Heart left ventricle (tissue), 13 donors: ENCODE results near the gene SLCO3A1.

Source experiments
- POLR2A ChIP-seq, 2 donors: fragments of 450-650 bp; IDR thresholded peaks; one replicate each; pipeline ENCODE4 v1.6.1; 2017; ENCODE audit warnings: antibody characterized with exemption in 2 of 2, mild to moderate bottlenecking in 2 of 2, moderate library complexity in 2 of 2
- TF ChIP-seq, protein P1 (sequence below), 12 donors: fragments of 200-600 bp; sonication (generic) in 4 of 12; IDR thresholded peaks; one replicate each; pipeline versions ENCODE4 v1.5.0 to v1.8.0; 2018 to 2022; ENCODE audit warnings: antibody characterized with exemption in 12 of 12, mild to moderate bottlenecking in 5 of 12
- donor health status: ischemic (EF 13 %, LVEDD 7.1; RV severe dilation, severe dysfunction).
- donor health status: DM: no; HTN: yes; CAD: no.
- donor health status: DM: no; HTN: no; CAD: no.
- donor health status: ischemic (EF 25% LVEDD 6.9; RV normal size, moderate dysfunction).
- donor health status: ischemic (EF 25% LVEDD 5.7; RV mildly dilated, moderate dysfunction).
- donor health status: ischemic (EF 35%, LVEDD 5.7; RV mildly dilated, moderate dysfunction).
- donor health status: nonischemic (EF 11% LVEDD 7.7; RV severe dilation, severe dysfunction).
- donor health status: DM: yes; HTN: yes; CAD: no.
- donor health status: PGD.
- donor health status: ischemic (EF 29% LVEDD 5.4; RV normal size, mild dysfunction).
- donor health status: nonischemic (EF 23%, LVEDD 6.1; RV moderate dilation, normal function).

DNA sequence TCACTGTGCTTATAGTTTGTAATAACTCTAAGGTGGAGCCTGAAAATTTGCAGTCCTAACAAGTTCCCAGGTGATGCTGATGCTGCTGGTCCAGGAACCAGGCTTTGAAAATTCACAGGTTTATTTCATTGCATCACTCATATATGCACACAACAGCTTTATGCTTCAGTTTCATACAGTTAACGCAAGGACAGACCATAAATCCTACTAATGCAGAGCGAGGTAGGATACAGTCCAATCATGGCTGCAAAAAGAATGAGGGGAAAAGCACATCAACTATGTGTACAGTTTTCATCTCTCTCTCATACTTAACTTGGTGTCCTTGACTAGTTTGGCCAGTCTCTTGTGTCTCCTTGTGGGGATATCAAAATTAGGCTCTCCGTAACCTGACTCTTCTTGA, 135.1 kb downstream of the SLCO3A1 start:
- TF ChIP-seq, protein P1, sequence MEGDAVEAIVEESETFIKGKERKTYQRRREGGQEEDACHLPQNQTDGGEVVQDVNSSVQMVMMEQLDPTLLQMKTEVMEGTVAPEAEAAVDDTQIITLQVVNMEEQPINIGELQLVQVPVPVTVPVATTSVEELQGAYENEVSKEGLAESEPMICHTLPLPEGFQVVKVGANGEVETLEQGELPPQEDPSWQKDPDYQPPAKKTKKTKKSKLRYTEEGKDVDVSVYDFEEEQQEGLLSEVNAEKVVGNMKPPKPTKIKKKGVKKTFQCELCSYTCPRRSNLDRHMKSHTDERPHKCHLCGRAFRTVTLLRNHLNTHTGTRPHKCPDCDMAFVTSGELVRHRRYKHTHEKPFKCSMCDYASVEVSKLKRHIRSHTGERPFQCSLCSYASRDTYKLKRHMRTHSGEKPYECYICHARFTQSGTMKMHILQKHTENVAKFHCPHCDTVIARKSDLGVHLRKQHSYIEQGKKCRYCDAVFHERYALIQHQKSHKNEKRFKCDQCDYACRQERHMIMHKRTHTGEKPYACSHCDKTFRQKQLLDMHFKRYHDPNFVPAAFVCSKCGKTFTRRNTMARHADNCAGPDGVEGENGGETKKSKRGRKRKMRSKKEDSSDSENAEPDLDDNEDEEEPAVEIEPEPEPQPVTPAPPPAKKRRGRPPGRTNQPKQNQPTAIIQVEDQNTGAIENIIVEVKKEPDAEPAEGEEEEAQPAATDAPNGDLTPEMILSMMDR (IDR thresholded peaks at IDR 0.05), result no peak
- no peak for TF ChIP-seq POLR2A (IDR thresholded peaks at IDR 0.05)
